Panc1 (cell line): ENCODE measurements around the gene SH3PXD2A.

Experiments
- TF ChIP-seq, protein P1 (sequence below): fragments of 450-650 bp; IDR thresholded peaks from 2 replicates; pipeline ENCODE4 v1.5.1; 2017; ENCODE audit warnings: mild to moderate bottlenecking
- TF ChIP-seq, protein P2 (sequence below), 2 experiments: IDR thresholded peaks; 2 replicates each; pipeline ENCODE4 v1.6.1; 2011 to 2012; ENCODE audit warnings: low read depth in 2 of 2, control low read depth in 1 of 2, low read length in 1 of 2, mild to moderate bottlenecking in 1 of 2, moderate library complexity in 1 of 2; ENCODE audit not compliant: insufficient read depth in 1 of 2

GRCh38 chr10:103699611-103700435, 155.6 kb downstream of the SH3PXD2A start:
- TF ChIP-seq, protein P1, sequence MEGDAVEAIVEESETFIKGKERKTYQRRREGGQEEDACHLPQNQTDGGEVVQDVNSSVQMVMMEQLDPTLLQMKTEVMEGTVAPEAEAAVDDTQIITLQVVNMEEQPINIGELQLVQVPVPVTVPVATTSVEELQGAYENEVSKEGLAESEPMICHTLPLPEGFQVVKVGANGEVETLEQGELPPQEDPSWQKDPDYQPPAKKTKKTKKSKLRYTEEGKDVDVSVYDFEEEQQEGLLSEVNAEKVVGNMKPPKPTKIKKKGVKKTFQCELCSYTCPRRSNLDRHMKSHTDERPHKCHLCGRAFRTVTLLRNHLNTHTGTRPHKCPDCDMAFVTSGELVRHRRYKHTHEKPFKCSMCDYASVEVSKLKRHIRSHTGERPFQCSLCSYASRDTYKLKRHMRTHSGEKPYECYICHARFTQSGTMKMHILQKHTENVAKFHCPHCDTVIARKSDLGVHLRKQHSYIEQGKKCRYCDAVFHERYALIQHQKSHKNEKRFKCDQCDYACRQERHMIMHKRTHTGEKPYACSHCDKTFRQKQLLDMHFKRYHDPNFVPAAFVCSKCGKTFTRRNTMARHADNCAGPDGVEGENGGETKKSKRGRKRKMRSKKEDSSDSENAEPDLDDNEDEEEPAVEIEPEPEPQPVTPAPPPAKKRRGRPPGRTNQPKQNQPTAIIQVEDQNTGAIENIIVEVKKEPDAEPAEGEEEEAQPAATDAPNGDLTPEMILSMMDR = no peak; the same call in 1 of the 2 replicates
- TF ChIP-seq, protein P2, sequence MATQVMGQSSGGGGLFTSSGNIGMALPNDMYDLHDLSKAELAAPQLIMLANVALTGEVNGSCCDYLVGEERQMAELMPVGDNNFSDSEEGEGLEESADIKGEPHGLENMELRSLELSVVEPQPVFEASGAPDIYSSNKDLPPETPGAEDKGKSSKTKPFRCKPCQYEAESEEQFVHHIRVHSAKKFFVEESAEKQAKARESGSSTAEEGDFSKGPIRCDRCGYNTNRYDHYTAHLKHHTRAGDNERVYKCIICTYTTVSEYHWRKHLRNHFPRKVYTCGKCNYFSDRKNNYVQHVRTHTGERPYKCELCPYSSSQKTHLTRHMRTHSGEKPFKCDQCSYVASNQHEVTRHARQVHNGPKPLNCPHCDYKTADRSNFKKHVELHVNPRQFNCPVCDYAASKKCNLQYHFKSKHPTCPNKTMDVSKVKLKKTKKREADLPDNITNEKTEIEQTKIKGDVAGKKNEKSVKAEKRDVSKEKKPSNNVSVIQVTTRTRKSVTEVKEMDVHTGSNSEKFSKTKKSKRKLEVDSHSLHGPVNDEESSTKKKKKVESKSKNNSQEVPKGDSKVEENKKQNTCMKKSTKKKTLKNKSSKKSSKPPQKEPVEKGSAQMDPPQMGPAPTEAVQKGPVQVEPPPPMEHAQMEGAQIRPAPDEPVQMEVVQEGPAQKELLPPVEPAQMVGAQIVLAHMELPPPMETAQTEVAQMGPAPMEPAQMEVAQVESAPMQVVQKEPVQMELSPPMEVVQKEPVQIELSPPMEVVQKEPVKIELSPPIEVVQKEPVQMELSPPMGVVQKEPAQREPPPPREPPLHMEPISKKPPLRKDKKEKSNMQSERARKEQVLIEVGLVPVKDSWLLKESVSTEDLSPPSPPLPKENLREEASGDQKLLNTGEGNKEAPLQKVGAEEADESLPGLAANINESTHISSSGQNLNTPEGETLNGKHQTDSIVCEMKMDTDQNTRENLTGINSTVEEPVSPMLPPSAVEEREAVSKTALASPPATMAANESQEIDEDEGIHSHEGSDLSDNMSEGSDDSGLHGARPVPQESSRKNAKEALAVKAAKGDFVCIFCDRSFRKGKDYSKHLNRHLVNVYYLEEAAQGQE (IDR thresholded peaks at IDR 0.05; ENCODE audit: insufficient read depth in 1 of 2, low read depth in 2 of 2, low read length in 1 of 2) = no peak
